Fibroblast of lung (primary cell): ENCODE results near the gene PKNOX2. TPM values are rescaled to one million over a fixed set of nuclear protein-coding genes. Genes with fewer than 3 reads are reported as not detected.

Experiments
- DNase-seq, 2 donors: peaks; one replicate each; pipeline versions ENCODE4 v3.0.0 to v3.0.0-alpha.2; 2010; ENCODE audit warnings: low read depth in 2 of 2
- H2AFZ ChIP-seq: 2 replicates; pipeline ENCODE4 v1.5.1; 2012; ENCODE audit warnings: low read length, control low read depth, inconsistent platforms
- H3K27ac ChIP-seq: 2 replicates; pipeline ENCODE4 v1.5.1; 2011; ENCODE audit warnings: low read length, control low read depth; ENCODE audit not compliant: insufficient read depth
- H3K27me3 ChIP-seq: 2 replicates; pipeline ENCODE4 v1.5.1; 2011; ENCODE audit warnings: mild to moderate bottlenecking, low read length; ENCODE audit not compliant: control insufficient read depth, insufficient read depth
- H3K36me3 ChIP-seq: 2 replicates; pipeline ENCODE4 v1.5.1; 2011; ENCODE audit warnings: low read length; ENCODE audit not compliant: control insufficient read depth, insufficient read depth
- H3K4me1 ChIP-seq: 2 replicates; pipeline ENCODE4 v1.5.1; 2011; ENCODE audit warnings: low read length; ENCODE audit not compliant: control insufficient read depth, insufficient read depth; ENCODE audit errors: extremely low read depth
- H3K4me2 ChIP-seq: 2 replicates; pipeline ENCODE4 v1.5.1; 2011; ENCODE audit warnings: low read length, control low read depth; ENCODE audit not compliant: insufficient read depth; ENCODE audit errors: extremely low read depth
- H3K4me3 ChIP-seq, 4 experiments: fragments of 200-600 bp in 1 of 4; sonication (generic) in 1 of 4; replicated peaks in 1 of 4; 2 replicates each; pipeline ENCODE4 v1.5.1; 2011 to 2016; ENCODE audit warnings: low read length in 4 of 4, low read depth in 3 of 4, mild to moderate bottlenecking in 3 of 4, control low read depth in 2 of 4, inconsistent platforms in 1 of 4, mixed read lengths in 1 of 4; ENCODE audit not compliant: insufficient read depth in 1 of 4; ENCODE audit errors: control extremely low read depth in 1 of 4
- H3K79me2 ChIP-seq: 2 replicates; pipeline ENCODE4 v1.5.1; 2012; ENCODE audit warnings: mild to moderate bottlenecking, low read length, inconsistent platforms; ENCODE audit not compliant: control insufficient read depth, insufficient read depth
- H3K9ac ChIP-seq: 2 replicates; pipeline ENCODE4 v1.5.1; 2011; ENCODE audit warnings: mild to moderate bottlenecking, low read length, control low read depth; ENCODE audit not compliant: insufficient read depth
- H3K9me3 ChIP-seq: 2 replicates; pipeline ENCODE4 v1.5.1; 2012; ENCODE audit warnings: low read depth, low read length; ENCODE audit not compliant: control insufficient read depth, insufficient read depth
- H4K20me1 ChIP-seq: 2 replicates; pipeline ENCODE4 v1.5.1; 2011; ENCODE audit warnings: low read length; ENCODE audit not compliant: control insufficient read depth, insufficient read depth; ENCODE audit errors: extremely low read depth
- EZH2 ChIP-seq: IDR thresholded peaks from 2 replicates; pipeline ENCODE4 v1.5.1; 2012; ENCODE audit warnings: low read length, control low read depth, mild to moderate bottlenecking; ENCODE audit errors: missing control alignments
- polyA plus RNA-seq, 2 donors: library from polyadenylated mRNA; depleted of rRNA in 1 of 2; stranded (reverse) in 1 of 2; unstranded in 1 of 2; fragments of >200 nt; gene quantifications; 2 replicates each; pipeline ENCODE4 v1.2.1, GENCODE V29; 2011 to 2012; ENCODE audit warnings: missing spikeins in 1 of 2
- total RNA-seq: library from RNA; depleted of rRNA; stranded (reverse); fragments of >200 nt; gene quantifications from 2 replicates; pipeline ENCODE4 v1.2.1, GENCODE V29; 2014
- TF ChIP-seq, protein P1 (sequence below), 2 donors: IDR thresholded peaks in 1 of 2; conservative IDR thresholded peaks in 1 of 2; 1 replicate in 1 of 2; 2 replicates in 1 of 2; pipeline ENCODE4 v1.5.1; 2011 to 2012; ENCODE audit warnings: low read length in 2 of 2, control low read depth in 1 of 2, inconsistent platforms in 1 of 2, low read depth in 1 of 2, mild to moderate bottlenecking in 1 of 2

PKNOX2 gene
- total and polyA plus RNA-seq, 2 donors (not counting 1 experiment from before 2014, with no cell fraction given): 0.33 to 2.2 TPM

DNA sequence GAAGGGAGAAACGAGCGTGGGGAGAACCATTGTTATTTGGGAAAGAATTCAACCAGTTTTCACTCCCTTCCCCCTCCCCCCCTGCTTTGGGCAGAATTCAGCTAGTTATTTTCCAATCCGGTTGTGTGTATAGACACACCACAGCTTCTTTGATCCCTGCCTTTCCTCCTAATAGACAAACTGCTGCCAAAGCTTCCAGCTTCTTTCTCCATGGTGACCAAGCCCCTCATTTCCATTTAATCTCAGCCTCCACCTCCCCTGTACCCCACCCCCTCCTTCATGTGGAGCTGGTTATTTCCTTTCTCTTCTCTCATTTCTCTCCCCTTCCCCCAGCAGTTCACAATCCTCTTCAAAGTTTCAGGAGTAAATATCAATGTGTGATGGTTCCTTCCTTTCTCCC is 24.8 kb upstream of the PKNOX2 start:
- no peaks in the 10 kb centered on the region for H3K4me1 ChIP-seq
- H3K27me3 ChIP-seq: peaks cover 4% of the 10 kb centered on the region
- no peaks in the 10 kb centered on the region for H4K20me1 ChIP-seq
- H3K9me3 ChIP-seq: no peaks in the 10 kb centered on the region
- no peak overlapping the region for H3K9ac ChIP-seq
- no peak overlapping the region for H3K27ac ChIP-seq
- no peaks in the 10 kb centered on the region for H3K36me3 ChIP-seq
- H2AFZ ChIP-seq: no peak overlapping the region
- DNase-seq: no peak
- no peaks in the 10 kb centered on the region for H3K79me2 ChIP-seq
- TF ChIP-seq, protein P1, sequence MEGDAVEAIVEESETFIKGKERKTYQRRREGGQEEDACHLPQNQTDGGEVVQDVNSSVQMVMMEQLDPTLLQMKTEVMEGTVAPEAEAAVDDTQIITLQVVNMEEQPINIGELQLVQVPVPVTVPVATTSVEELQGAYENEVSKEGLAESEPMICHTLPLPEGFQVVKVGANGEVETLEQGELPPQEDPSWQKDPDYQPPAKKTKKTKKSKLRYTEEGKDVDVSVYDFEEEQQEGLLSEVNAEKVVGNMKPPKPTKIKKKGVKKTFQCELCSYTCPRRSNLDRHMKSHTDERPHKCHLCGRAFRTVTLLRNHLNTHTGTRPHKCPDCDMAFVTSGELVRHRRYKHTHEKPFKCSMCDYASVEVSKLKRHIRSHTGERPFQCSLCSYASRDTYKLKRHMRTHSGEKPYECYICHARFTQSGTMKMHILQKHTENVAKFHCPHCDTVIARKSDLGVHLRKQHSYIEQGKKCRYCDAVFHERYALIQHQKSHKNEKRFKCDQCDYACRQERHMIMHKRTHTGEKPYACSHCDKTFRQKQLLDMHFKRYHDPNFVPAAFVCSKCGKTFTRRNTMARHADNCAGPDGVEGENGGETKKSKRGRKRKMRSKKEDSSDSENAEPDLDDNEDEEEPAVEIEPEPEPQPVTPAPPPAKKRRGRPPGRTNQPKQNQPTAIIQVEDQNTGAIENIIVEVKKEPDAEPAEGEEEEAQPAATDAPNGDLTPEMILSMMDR (conservative IDR thresholded peaks at IDR 0.05 in 1 of 2, IDR thresholded peaks at IDR 0.05 in 1 of 2; ENCODE audit: low read depth in 1 of 2, low read length in 2 of 2): no peak
- TF ChIP-seq EZH2: no peak
- H3K4me3 ChIP-seq: no peak overlapping the region
- H3K4me2 ChIP-seq: no peak overlapping the region

DNA sequence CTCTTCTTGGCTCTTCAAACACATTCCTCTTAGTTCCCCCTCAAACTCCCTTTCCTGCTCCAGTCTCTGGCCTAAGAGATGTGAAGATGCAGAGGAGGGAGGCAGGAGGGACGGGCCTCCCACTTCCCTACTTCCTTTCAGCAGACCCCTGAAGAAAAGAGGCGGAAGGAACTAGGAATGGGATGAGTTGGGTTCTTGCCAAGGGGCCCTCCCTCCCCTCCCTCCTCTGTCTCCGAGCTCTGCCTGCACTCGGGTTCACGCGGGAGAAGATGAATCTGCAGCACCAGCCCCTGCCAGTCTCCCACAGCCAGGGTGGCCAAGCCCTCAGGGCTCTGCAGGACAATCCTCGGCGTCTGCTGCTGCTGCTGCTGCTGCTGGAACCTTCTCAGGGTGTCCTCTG is 24.3 kb upstream of the PKNOX2 start:
- Histone ChIP-seq H3K27ac (no peak overlapping the region), H3K9me3 (no peaks in the 10 kb centered on the region), H3K79me2 (no peaks in the 10 kb centered on the region), H3K4me1 (no peaks in the 10 kb centered on the region), H3K36me3 (no peaks in the 10 kb centered on the region), H3K9ac (no peak overlapping the region), H4K20me1 (no peaks in the 10 kb centered on the region), H2AFZ (no peak overlapping the region), H3K4me2 (no peak overlapping the region), H3K4me3 (no peak overlapping the region), H3K27me3 (peaks cover 4% of the 10 kb centered on the region)
- no peak for DNase-seq
- TF ChIP-seq, protein P1 (conservative IDR thresholded peaks at IDR 0.05 in 1 of 2, IDR thresholded peaks at IDR 0.05 in 1 of 2; ENCODE audit: low read depth in 1 of 2, low read length in 2 of 2): no peak
- no peak for TF ChIP-seq EZH2

DNA sequence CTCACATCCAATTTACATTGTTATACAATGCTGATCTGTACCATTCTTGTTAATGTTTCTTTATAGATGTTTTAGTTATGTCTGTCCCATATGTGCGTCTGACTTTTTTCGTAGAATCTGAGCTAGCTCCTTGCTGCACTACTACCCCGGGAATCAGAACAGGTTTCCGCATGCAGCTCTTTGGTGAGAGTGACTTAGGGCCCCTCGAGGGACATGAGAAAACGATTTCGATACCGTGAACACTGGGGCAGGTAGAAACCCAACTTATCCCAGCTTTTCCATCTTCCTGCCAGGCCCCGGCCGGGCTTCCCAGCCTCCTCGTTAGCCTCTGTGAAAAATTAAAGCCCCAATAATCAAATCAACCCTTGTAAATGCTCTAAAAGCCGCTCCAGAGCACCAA is 23.4 kb upstream of the PKNOX2 start:
- Histone ChIP-seq H2AFZ (no peak overlapping the region), H3K79me2 (no peaks in the 10 kb centered on the region), H3K27me3 (peaks cover 2% of the 10 kb centered on the region), H3K4me2 (no peak overlapping the region), H3K36me3 (no peaks in the 10 kb centered on the region), H4K20me1 (no peaks in the 10 kb centered on the region), H3K27ac (no peak overlapping the region), H3K9ac (no peak overlapping the region), H3K9me3 (no peaks in the 10 kb centered on the region), H3K4me3 (no peak overlapping the region), H3K4me1 (no peaks in the 10 kb centered on the region)
- no peak for DNase-seq
- TF ChIP-seq, protein P1 (conservative IDR thresholded peaks at IDR 0.05 in 1 of 2, IDR thresholded peaks at IDR 0.05 in 1 of 2; ENCODE audit: low read depth in 1 of 2, low read length in 2 of 2): no peak
- TF ChIP-seq EZH2: no peak
